Measurements from ENCODE around the gene SUMO3.

The SUMO3 gene

GRCh38 chr21:44778094-44778493 lies 39.8 kb downstream of the SUMO3 start:
- no peak for DNase-seq

GRCh38 chr21:44774972-44775371 lies 42.9 kb downstream of the SUMO3 start:
- DNase-seq = no peak

DNA sequence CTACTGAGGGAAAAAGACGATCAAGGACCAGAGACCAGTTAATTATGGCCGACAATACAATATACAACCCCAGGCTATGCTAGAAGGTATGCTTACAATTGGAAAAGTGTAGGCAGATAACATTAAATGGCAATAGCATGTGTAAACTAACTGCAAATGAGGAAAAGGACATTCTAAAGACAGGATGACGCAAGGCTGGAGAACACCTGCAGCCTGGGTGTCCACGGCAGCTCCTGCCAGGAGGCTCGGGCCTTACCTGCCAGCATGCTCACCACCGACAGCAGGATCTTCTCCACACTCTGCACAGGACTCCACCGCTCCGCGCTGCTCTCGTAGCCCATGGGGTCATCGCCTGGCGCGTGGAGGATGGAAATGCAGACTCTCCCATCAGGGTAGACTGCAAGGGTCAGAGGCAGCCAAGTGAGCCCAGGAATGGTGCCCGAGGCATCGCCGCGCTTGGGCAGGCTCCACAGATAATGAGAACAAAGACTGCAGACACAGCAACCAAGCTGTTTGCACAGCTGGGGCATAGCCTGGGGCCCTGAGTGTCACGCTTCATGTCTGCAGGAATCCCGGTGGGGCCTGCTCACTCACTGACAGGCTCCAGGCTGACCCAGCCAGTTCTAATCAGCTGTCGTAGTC lies 44.5 kb downstream of the SUMO3 start:
- no peak for DNase-seq

- no peak for DNase-seq
Measured at GRCh38 chr21:44771896-44772525, 45.9 kb downstream of the SUMO3 start.

- DNase-seq = no peak
Measured at GRCh38 chr21:44767834-44768831, 49.7 kb downstream of the SUMO3 start.

DNA sequence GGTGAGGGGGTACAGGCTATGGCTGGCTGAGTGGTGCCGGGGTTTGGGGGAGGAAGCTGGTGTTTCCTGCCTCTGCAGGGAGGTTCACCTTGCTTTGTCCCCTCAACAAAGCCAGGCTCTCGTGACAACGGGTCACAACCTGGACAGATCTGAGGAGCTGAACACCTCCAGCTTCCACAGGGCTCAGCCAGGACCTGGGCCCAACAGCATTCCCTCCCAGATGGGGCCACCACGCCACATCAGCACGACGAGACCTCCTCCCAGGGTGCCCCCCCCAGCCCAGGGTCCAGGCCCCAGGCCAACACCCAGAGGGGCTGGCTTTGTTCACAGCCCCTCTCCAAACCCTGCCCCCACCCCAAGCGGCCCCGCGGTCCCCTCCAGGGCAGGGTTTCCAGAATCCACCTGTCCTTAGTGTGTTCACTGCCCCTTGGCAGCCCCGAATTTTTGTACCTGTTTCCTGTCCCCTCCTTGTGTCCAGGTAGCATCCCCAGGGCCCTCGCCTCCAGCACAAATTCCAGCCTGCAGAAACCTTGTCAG lies 51.0 kb downstream of the SUMO3 start:
- DNase-seq = no peak

DNA sequence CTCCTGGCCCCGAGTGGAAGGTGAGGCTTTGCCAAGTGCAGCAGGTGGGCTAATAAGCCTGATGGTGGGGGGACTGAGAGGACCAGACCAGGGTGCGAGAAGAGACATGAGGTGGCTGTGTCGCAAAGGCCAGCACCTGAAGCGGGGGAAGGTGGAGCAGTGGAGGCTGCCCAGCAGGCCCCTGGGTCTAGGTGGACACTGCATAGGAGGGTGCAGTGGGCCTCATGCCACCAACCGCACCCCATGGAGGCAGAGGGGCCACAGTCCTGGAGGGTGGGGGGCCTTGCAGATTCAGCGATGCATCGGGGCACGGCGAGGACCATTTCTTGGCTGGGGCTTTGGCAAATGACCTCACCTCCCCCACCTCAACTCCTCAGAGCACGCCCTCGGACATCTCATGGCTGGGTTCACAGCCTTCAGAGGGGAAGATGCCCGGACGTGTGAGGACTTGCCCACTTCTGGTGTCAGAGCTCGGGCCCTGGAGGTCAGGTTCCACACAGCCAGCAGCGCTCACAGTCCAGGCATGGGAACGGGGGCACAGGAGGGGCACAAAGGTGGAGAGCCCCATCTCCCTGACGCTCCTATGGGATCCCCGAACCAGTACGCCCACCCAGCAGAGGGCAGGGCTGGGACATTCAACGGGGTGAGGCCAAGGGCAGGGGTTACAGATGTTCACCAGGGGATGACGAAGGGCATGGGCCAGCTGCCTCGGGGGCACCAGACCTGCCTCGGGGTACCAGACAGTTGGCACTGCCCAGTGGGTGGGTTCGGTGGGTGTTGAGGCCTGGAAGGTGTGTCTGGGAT lies 51.6 kb downstream of the SUMO3 start:
- no peak for DNase-seq

DNA sequence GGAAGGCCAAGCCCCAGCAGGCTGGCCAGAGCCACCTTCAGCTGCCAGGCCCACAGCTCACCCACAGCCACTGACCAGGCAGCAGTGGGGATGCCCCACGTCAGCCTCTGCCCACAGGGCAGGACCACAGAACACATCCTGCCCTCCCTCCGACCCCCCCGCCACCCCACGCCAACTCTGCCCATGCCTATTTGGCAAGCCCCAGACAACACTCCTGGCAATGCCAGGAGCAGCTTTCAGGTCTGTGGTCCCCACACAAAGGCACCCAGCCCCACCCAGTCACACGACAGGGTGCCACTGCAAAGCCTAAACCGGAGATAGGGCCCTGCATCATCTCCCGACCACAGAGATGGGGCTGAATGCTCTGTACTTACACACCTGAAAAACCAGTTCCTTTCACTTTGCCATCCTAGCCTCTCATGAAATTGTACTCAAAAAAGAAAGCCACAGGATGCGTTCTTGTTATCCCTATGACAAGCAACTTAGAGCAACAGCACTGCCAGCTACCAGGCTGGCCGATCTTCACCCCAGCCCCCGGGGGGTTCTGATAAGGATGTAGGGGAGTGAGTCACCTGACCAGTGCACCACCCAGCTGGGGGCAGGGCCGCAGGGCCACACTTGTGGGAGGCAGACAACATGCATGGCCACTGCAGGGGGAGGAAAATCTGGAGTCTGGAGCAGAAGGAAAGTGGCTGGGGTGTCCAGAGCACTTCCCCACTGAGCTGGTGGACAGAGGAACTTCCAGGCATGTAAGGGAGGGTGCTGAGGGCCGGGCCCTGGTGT lies 52.4 kb downstream of the SUMO3 start:
- DNase-seq = no peak

GRCh38 chr21:44764319-44765230 lies 53.3 kb downstream of the SUMO3 start:
- DNase-seq = no peak

DNA sequence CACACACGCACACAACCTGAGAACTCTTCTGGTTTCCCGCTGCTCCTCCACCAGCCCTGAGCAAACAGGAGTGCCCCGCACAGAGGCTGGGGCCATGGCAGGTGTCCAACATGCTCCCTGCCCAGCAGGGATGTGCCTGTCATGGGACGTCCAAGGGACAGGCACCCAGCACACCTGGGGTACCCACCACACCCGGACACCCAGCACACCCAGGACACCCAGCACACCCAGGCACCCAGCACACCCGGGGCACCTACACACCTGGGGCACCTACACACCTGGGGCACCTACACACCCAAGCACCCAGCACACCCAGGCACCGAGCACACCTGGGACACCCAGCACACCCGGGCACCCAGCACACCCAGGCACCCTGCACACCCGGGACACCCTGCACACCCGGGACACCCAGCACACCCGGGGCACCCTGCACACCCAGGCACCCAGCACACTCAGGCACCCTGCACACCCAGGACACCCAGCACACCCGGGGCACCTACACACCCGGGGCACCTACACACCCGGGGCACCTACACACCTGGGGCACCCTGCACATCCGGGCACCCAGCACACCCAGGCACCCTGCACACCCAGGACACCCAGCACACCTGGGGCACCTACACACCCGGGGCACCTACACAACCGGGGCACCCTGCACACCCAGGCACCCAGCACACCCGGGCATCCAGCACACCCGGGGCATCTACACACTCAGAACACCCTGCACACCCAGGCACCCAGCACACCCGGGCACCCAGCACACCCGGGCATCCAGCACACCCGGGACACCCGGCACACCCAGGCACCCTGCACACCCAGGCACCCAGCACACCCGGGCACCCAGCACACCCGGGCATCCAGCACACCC lies 54.2 kb downstream of the SUMO3 start:
- DNase-seq = no peak

DNA sequence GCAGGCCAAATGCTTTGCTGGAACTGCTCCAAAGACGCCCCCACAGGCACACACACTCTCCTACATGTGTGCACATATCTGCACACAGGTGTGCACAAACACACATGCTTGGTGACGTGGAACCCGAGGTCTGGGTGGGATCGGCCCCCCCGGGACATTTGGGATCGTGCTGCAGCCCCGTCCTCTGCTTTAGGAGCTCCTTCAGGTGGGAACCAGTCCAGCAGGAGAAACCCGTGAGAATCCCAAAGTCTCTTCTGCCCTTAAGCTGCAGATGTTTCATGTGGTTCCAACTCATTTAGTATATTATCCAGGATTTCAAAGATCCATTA lies 54.8 kb downstream of the SUMO3 start:
- DNase-seq = no peak

GRCh38 chr21:44762221-44763049 lies 55.4 kb downstream of the SUMO3 start:
- DNase-seq = no peak

DNA sequence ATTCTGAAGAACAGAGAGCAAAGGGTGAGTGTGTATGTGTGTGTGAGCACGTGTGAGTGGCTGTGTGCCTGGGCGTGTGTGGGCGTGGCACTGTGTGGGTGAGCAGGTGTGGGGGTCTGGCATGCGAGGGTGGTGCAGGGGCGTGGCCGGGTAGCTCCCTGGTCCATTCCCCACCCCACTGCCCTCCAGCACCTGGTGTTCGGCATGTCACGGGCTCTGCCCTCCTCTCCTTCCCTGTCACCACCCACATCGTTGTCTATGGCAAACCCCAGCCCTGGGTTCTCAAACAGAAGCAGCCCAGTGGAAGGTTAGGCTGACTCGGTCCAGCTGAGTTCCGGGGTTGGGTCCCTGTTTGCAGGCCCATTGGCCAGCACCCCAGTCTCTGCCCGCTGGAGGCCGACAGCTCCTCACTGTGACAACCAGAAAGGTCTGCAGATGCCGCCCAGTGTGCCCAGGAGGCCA lies 56.1 kb downstream of the SUMO3 start:
- DNase-seq = no peak

GRCh38 chr21:44761011-44761729 lies 56.7 kb downstream of the SUMO3 start:
- no peak for DNase-seq

GRCh38 chr21:44760376-44760775 lies 57.5 kb downstream of the SUMO3 start:
- DNase-seq = no peak

- DNase-seq = no peak
Measured at GRCh38 chr21:44759628-44760285, 58.1 kb downstream of the SUMO3 start.
